GM18867 (cell line): ENCODE data around the gene AKAP8.
"Not testable (repeated sequence)": the region's sequence is repeated elsewhere in the genome, so short reads cannot be mapped to it uniquely, and the experiment has no call there.

Experiments used
- ATAC-seq: cut with Tn5 transposase; IDR thresholded peaks from one replicate; pipeline ENCODE4 v1.9.1; 2021; ENCODE audit warnings: mild to moderate bottlenecking, moderate library complexity; ENCODE audit not compliant: unreplicated experiment

AKAP8 gene

GRCh38 chr19:15404097-15404779 lies 24.7 kb upstream of the AKAP8 start:
- ATAC-seq = no peak

GRCh38 chr19:15403151-15403531 lies 23.6 kb upstream of the AKAP8 start:
- no peak for ATAC-seq

DNA sequence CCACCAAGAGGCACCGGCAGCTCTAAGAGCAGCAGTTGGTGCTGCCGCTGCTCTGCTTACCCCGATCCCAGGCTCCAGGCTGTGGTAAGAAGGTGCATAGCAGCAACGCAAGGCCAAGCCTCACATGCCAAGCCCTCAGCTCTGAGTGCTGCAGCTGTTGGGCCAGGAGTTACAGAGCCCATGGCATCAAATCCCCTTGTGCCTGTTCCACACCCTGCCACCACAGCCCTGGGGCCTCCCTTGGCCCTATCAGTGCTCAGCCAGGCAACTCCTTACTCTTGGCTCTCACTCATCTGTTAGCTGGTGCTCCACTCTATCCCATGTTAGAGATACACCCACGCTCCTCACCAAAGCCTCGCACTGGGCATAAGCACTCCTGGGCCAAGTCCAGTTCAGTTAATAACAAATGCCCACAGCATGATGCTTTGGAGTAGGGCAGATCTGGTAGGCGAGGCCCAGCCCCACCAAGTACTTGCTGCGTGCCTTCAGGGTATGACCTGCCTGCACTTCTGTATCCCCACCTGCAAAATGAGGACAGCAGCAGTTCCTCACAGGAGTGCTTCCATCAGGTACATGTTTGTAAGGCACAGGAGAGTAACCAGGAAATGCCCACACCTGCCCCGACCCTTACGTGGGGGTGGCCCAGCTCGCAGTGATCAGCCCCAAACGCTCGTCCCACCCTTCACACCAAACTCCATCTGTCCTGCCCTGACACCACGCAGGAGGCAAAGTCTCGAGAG lies 23.0 kb upstream of the AKAP8 start:
- no peak for ATAC-seq

DNA sequence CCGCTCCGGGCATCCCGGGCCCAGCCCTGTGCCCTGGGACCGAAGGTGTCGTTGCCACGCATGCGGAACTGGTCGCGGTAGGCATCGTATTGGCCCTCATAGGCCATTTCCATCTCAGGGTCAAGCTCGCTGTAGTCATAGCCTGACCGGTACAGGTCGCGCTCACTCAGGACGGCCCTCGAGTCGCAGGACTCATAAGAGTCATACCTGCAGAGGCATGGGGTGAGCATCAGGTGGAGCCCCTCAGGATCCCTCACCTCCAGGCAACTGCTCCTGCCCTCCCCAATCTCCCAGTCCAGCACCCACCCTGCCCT lies 21.8 kb upstream of the AKAP8 start:
- no peak for ATAC-seq

GRCh38 chr19:15400521-15401396 lies 21.2 kb upstream of the AKAP8 start:
- ATAC-seq = no peak

DNA sequence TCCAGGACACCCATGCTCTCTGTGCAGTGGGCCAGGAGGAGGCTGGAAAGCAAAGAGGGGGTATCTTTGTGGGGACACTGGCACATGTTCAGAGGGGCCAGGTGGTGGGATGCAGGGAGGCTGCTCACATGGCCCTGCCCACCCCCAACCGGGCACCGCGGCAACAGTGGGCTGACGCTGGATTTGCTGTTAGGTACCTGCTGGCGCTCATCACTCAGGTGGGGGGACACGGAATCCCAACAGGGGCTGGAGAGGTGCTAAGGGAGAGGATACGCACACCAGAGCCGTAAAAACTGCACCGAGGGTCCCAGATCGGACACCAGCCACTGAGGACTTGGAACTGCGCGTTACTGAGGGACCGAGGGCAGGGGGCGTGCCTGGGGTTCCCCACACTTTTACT lies 20.0 kb upstream of the AKAP8 start:
- no peak for ATAC-seq

DNA sequence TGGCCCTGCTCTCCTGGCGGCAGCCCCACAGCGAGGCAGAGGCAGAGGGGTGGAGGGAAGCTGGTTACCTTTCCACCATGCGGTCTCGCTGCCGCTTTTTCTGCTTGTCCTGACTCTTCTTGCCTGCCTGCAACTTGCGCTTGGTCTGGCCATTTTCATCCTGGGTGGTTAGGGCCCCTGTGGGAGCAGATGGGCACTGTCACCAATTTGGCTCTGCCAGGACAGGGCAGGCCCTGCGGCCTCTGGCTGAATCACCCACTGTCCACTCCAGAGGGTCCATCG lies 19.6 kb upstream of the AKAP8 start:
- ATAC-seq = no peak

GRCh38 chr19:15398501-15399233 lies 19.1 kb upstream of the AKAP8 start:
- no peak for ATAC-seq

DNA sequence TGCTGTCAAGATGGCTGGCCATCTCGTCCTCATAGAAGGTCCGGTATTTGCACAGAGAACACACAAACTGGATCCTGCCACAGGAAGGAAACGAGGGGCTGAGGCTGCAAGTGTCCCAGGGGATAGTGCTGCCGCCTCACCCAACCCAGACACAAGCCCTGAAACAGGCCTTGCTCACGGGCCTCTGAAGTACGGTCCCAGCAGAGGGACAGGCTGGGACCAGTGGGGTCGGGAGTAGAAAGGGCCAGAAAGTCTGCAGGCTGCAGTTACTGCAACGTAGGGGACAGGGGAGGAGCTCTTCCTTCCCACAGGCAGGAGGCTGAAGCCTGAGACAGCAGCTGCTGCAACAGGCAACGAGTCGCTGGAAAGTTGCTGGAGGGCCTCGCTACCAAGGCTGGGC lies 18.2 kb upstream of the AKAP8 start:
- no peak for ATAC-seq

DNA sequence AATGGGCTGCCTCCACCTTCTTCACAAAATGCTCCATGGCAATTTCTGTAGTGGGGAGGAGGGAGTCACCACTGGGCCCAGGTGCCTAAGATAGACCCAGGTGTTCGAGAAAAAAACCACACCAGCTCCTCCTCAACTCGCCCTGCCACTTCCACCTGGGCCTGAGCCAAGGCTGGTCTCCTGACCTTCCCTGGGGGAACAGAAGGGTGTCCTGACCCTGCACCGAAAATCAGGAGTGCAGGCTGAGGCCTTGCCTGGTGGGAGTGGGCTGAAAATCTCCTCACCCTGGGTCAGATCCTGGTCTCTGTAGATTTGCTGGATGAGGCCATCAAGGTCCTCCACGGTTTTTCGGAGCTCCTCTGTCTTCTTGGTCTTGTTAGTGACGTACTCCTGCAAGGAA lies 17.6 kb upstream of the AKAP8 start:
- ATAC-seq = no peak

- ATAC-seq = no peak
Observed at GRCh38 chr19:15396436-15396835, 16.8 kb upstream of the AKAP8 start.

- not testable (repeated sequence) for ATAC-seq
Observed at GRCh38 chr19:15395251-15395650, 15.7 kb upstream of the AKAP8 start.

DNA sequence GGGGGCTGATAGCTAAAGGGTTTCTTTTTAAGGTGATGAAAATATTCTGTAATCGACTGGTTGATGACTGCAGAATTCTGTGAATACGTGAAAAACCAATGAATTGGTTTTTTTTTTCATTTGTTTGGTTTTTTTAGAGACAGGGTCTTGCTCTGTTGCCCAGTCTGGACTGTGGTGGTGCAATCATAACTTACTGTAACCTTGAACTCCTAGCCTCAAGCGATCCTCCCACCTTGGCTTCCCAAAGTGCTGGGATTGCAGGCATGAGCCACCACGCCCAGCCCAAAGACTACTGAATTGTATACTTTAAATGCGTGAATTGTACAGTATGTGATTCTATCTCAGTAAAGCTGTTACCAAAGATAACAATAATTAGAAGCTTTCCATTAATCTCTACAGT lies 14.8 kb upstream of the AKAP8 start:
- no peak for ATAC-seq

- ATAC-seq = no peak
Observed at GRCh38 chr19:15393963-15394362, 14.4 kb upstream of the AKAP8 start.

DNA sequence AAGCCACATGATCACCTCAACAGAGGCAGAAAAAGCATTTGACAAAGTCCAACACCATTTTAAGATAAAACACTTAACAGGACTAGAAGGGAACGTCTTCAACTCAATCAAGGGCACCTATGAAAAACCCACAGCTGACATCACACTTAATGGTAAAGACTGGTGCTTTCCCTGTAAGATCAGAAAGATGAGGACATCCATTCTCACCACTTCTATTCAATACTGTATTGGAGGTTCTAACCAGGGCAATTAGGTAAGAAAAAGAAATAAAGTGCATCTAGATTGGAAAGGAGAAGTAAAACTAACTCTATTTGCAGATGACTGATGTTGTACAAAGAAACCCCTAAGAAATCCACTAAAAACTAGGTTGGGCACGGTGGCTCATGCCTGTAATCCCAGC lies 11.2 kb upstream of the AKAP8 start:
- no peak for ATAC-seq

DNA sequence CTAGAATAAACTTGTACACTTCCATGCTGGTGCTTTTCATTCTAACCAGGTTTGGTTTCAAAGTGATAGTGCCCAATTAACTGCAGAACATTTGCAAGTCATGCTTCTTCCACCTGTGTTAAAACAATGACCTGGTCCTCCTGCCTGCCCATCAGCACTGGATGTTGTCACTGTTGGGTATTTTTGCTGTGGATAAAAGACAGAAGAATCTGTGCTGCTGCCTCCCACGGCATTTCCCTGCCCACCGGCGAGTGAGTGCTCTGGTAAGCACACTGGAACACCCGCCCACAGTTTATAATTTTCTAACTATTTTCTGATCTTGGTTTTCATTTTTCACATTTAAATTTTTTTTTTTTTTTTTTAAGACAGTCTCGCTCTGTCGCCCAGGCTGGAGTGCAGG lies 2.3 kb upstream of the AKAP8 start:
- no peak for ATAC-seq

DNA sequence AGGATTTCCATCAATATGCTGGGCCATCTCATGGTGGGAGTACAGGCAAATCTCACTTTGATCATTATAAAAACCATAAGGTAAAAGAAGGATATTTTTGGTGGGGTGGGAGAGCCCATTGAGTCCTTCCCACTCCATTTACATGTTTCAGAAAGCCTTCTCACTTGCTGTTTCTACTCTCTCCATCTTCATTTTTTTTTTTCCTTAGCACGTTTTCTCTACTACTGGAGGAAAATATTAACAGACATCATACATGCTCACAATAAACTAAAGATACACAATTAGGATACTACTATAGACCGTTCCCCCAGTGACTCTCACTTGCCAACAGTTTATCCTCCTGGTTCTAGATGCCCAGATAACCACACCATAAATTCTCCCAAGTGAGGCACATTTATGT lies 1.8 kb upstream of the AKAP8 start:
- no peak for ATAC-seq

DNA sequence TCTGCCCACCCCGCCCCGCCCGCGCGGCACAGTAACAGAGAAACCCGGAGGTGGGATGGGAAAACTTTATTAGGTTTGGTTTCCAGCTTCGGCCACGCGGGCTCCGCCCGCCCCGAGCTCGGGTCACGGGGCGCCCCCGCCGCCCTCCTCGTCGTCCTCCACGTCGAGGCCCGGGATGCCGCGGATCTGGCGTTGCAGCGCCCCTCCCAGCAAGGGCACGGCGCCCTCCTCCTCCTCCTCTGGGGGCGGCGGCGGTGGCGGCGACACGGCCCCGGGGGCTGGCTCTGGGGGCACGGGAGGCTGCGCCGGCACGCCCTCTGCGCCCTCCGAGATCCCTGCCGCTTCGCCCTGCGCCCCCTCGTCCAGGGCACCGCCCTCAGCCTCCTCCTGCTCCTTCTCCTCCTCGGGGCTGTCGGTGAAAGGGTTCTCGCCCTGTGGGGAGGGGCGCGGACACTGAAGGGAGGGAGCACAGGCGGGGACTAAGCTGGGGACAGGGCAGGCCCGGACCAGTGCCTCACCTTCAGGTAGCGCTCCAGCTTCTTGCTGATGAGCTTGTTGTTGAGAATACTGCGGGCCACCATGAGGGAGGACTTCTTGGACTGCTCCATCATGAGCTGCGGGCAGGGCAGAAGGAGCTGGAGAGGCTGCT lies 536 bp upstream of the AKAP8 start:
- ATAC-seq = peak; percentile 24

GRCh38 chr19:15378534-15379082 lies 979 bp downstream of the AKAP8 start:
- ATAC-seq = no peak

DNA sequence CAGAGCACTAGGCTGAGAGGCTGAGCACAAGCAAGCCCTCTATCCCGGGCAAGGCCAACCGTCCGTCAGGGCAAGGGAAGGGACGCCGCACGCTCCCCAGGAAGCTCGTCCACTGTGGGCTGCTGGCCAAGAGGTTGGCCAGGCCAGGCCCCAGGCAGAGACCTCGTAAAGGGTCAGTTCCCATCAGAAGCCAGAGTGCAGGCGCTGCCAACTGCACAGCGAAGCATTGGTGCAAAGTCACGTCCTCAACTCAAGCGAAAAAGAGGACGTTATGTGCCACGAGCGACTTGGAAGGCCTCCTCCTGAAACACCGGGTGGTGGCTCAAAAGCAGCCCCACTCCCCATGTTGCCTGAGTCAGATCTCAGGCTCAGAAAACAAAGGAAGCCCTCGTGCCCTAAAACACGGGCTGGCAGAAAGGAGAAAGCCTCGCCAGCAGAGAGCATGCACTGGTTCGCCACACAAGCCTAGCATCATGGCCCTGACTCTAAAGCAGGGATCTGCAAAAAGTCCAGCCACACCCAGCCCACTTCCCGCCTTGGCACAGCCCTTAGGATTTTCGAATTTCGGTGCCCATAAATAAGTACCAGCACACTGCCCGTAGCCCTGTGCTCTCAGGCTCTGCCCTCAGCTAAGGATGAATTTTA lies 4.7 kb downstream of the AKAP8 start:
- no peak for ATAC-seq
